SU-DHL-6 (cell line): Measurements from ENCODE around the gene CNGA4.

Experiments
- H2AFZ ChIP-seq: fragments of 200-600 bp; sonication (generic); 2 replicates; pipeline ENCODE4 v1.6.1; 2014; ENCODE audit warnings: low read depth, mild to moderate bottlenecking, moderate library complexity, mixed read lengths, antibody characterized with exemption, low read length; ENCODE audit not compliant: severe bottlenecking
- H3F3A ChIP-seq: fragments of 200-600 bp; shearing (Covaris generic); 2 replicates; pipeline ENCODE4 v1.6.0; 2016; ENCODE audit warnings: antibody characterized with exemption, mild to moderate bottlenecking; ENCODE audit not compliant: insufficient read depth
- H3K27ac ChIP-seq: fragments of 200-600 bp; sonication (generic); 2 replicates; pipeline ENCODE4 v1.5.1; 2016; ENCODE audit warnings: low read depth, mild to moderate bottlenecking, low read length, moderate library complexity, mixed read lengths
- H3K27me3 ChIP-seq: fragments of 200-600 bp; sonication (generic), shearing (Covaris generic); 2 replicates; pipeline ENCODE4 v1.6.0; 2014; ENCODE audit warnings: mild to moderate bottlenecking, low read length
- H3K36me3 ChIP-seq: fragments of 200-600 bp; sonication (generic); 2 replicates; pipeline ENCODE4 v1.6.1; 2014; ENCODE audit warnings: mild to moderate bottlenecking, low read length, mixed read lengths
- H3K4me2 ChIP-seq: fragments of 300-600, 200-600 bp; shearing (Covaris generic), sonication (generic); 2 replicates; pipeline ENCODE4 v1.6.0; 2014; ENCODE audit warnings: low read length, low read depth, mild to moderate bottlenecking; ENCODE audit not compliant: poor library complexity, severe bottlenecking
- H3K4me3 ChIP-seq: fragments of 200-600 bp; sonication (generic); 2 replicates; pipeline ENCODE4 v1.5.1; 2014; ENCODE audit warnings: antibody characterized with exemption, low read length, mild to moderate bottlenecking, mixed read lengths; ENCODE audit not compliant: insufficient read depth, poor library complexity, severe bottlenecking
- H3K79me2 ChIP-seq: fragments of 200-600 bp; sonication (generic); 2 replicates; pipeline ENCODE4 v1.6.1; 2014; ENCODE audit warnings: mild to moderate bottlenecking, low read length, moderate library complexity; ENCODE audit not compliant: insufficient read depth
- H3K9ac ChIP-seq: fragments of 200-600 bp; sonication (generic); 2 replicates; pipeline ENCODE4 v1.7.0; 2014; ENCODE audit warnings: mild to moderate bottlenecking, low read length
- H3K9me2 ChIP-seq: fragments of 200-600 bp; sonication (generic); replicated peaks from 2 replicates; pipeline ENCODE4 v1.6.1; 2014; ENCODE audit warnings: low read length; ENCODE audit not compliant: insufficient read depth
- H3K9me3 ChIP-seq: fragments of 200-600 bp; sonication (generic); 2 replicates; pipeline ENCODE4 v1.6.1; 2014; ENCODE audit warnings: low read length, mixed read lengths; ENCODE audit not compliant: insufficient read depth
- H4K20me1 ChIP-seq: fragments of 200-600 bp; sonication (generic); 2 replicates; pipeline ENCODE4 v1.6.1; 2014; ENCODE audit warnings: low read depth, mild to moderate bottlenecking, antibody characterized with exemption, low read length, moderate library complexity, mixed read lengths
- CTCF ChIP-seq: fragments of 200-600 bp; sonication (generic); IDR thresholded peaks from one replicate; pipeline ENCODE4 v1.5.1; 2017; ENCODE audit warnings: antibody characterized with exemption, mild to moderate bottlenecking, low read length, moderate library complexity; ENCODE audit not compliant: insufficient read depth, poor library complexity, severe bottlenecking
- EZH2phosphoT487 ChIP-seq: fragments of 200-600 bp; sonication (generic), shearing (Covaris generic); conservative IDR thresholded peaks from 2 replicates; pipeline ENCODE4 v1.6.1; 2018; ENCODE audit warnings: mild to moderate bottlenecking, antibody characterized with exemption, low read length, moderate library complexity, mixed read lengths

CNGA4 gene

GRCh38 chr11:6223854-6224253, 15.0 kb upstream of the CNGA4 start:
- no peak overlapping the region for H2AFZ ChIP-seq
- TF ChIP-seq CTCF (no peak), EZH2phosphoT487 (no peak)
- no peak overlapping the region for H3K27ac ChIP-seq
- H3K9me3 ChIP-seq, result no peaks in the 10 kb centered on the region
- H3K36me3 ChIP-seq, result no peaks in the 10 kb centered on the region
- H3K4me2 ChIP-seq, result no peak overlapping the region
- H3K27me3 ChIP-seq, result no peaks in the 10 kb centered on the region
- no peak overlapping the region for H3K4me3 ChIP-seq
- H3K9ac ChIP-seq, result no peak overlapping the region
- no peaks in the 10 kb centered on the region for H3F3A ChIP-seq
- no peaks in the 10 kb centered on the region for H4K20me1 ChIP-seq
- H3K9me2 ChIP-seq, result no peaks in the 10 kb centered on the region
- no peaks in the 10 kb centered on the region for H3K79me2 ChIP-seq

DNA sequence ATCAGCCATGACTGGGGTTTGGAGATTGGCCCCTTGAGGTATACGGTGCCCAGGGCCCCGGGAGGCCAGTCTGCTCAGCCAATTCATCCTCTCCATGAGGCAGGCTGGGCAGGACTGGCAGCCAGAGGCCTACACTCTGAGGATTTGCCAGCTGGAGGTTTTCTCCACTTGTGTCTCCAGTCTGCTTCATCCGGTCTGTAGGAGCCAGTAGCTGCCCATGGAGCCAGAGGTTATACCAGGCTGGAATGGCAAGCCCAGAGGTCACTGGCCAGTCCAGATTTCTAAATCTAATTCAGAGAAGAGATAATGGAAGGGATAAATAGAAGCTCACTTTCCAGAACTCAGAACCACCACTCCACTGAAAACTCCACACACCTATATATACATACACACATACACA, 14.5 kb upstream of the CNGA4 start:
- no peak overlapping the region for H2AFZ ChIP-seq
- TF ChIP-seq CTCF (no peak), EZH2phosphoT487 (no peak)
- H3K79me2 ChIP-seq, result no peaks in the 10 kb centered on the region
- H3K9me3 ChIP-seq, result no peaks in the 10 kb centered on the region
- H3K9me2 ChIP-seq, result no peaks in the 10 kb centered on the region
- H3K9ac ChIP-seq, result no peak overlapping the region
- H3K4me3 ChIP-seq, result no peak overlapping the region
- no peaks in the 10 kb centered on the region for H3K27me3 ChIP-seq
- no peak overlapping the region for H3K4me2 ChIP-seq
- no peak overlapping the region for H3K27ac ChIP-seq
- no peaks in the 10 kb centered on the region for H3K36me3 ChIP-seq
- H3F3A ChIP-seq, result no peaks in the 10 kb centered on the region
- H4K20me1 ChIP-seq, result no peaks in the 10 kb centered on the region

- no peak overlapping the region for H3K4me3 ChIP-seq
- no peak overlapping the region for H2AFZ ChIP-seq
- H4K20me1 ChIP-seq, result no peaks in the 10 kb centered on the region
- H3K36me3 ChIP-seq, result no peaks in the 10 kb centered on the region
- no peak overlapping the region for H3K27ac ChIP-seq
- H3K9ac ChIP-seq, result no peak overlapping the region
- TF ChIP-seq EZH2phosphoT487 (no peak), CTCF (no peak)
- no peaks in the 10 kb centered on the region for H3K27me3 ChIP-seq
- no peaks in the 10 kb centered on the region for H3K9me2 ChIP-seq
- no peaks in the 10 kb centered on the region for H3F3A ChIP-seq
- H3K79me2 ChIP-seq, result no peaks in the 10 kb centered on the region
- H3K9me3 ChIP-seq, result no peaks in the 10 kb centered on the region
- no peak overlapping the region for H3K4me2 ChIP-seq
These were observed 13.9 kb upstream of the CNGA4 start for GRCh38 chr11:6225024-6225423.

DNA sequence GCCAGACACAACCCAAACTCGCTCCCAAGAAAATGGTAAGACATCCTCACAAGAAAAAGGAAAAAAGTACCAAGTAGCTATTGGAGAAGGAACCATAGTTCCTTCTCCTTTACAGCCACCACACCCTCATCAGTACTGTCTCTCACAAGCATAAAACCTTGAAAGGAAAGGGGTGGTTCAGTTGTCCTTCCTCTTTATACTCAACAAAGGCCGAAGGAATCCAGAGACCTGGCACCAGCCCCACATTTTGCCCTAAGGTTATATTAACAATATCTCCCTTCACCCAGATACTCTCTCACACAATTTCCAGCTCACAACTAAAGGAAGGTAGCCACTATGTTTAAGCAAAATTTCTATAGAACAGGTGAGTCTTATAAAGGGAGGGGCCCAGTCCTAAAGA, 13.0 kb upstream of the CNGA4 start:
- no peak overlapping the region for H3K4me2 ChIP-seq
- H3K9ac ChIP-seq, result no peak overlapping the region
- no peaks in the 10 kb centered on the region for H3K9me2 ChIP-seq
- H3K27ac ChIP-seq, result no peak overlapping the region
- H3K9me3 ChIP-seq, result no peaks in the 10 kb centered on the region
- H3K79me2 ChIP-seq, result no peaks in the 10 kb centered on the region
- H2AFZ ChIP-seq, result no peak overlapping the region
- no peaks in the 10 kb centered on the region for H3F3A ChIP-seq
- no peaks in the 10 kb centered on the region for H3K27me3 ChIP-seq
- no peaks in the 10 kb centered on the region for H3K36me3 ChIP-seq
- no peak overlapping the region for H3K4me3 ChIP-seq
- TF ChIP-seq EZH2phosphoT487, result no peak
- no peak for TF ChIP-seq CTCF
- no peaks in the 10 kb centered on the region for H4K20me1 ChIP-seq
